HG03457 (cell line): ENCODE data around the gene C13orf42.

Source experiments
- ATAC-seq: cut with Tn5 transposase; IDR thresholded peaks from one replicate; pipeline ENCODE4 v1.9.1; 2021; ENCODE audit warnings: moderate number of reproducible peaks; ENCODE audit not compliant: unreplicated experiment

Gene C13orf42

GRCh38 chr13:51111174-51111573, at the start of gene C13orf42:
Gene C13orf42 (minus strand): TSS chr13:51111274. CDS start chr13:51111209, 65 bp downstream.
- no peak for ATAC-seq

- no peak for ATAC-seq
Measured at GRCh38 chr13:51158880-51159518, 47.9 kb upstream of the C13orf42 start.

- ATAC-seq: no peak
Measured at GRCh38 chr13:51158365-51158764, 47.3 kb upstream of the C13orf42 start.

GRCh38 chr13:51156648-51157047, 45.6 kb upstream of the C13orf42 start:
- no peak for ATAC-seq

GRCh38 chr13:51155776-51156515, 44.9 kb upstream of the C13orf42 start:
- no peak for ATAC-seq

- no peak for ATAC-seq
Measured at GRCh38 chr13:51155161-51155560, 44.1 kb upstream of the C13orf42 start.

- no peak for ATAC-seq
Measured at GRCh38 chr13:51154029-51154555, 43.0 kb upstream of the C13orf42 start.

GRCh38 chr13:51153527-51153926, 42.5 kb upstream of the C13orf42 start:
- ATAC-seq: no peak

- ATAC-seq: no peak
Measured at GRCh38 chr13:51152701-51153100, 41.6 kb upstream of the C13orf42 start.

GRCh38 chr13:51151463-51151862, 40.4 kb upstream of the C13orf42 start:
- no peak for ATAC-seq

GRCh38 chr13:51148952-51149573, 38.0 kb upstream of the C13orf42 start:
- ATAC-seq: no peak

- ATAC-seq: no peak
Measured at GRCh38 chr13:51148223-51148951, 37.3 kb upstream of the C13orf42 start.

- no peak for ATAC-seq
Measured at GRCh38 chr13:51147732-51148131, 36.7 kb upstream of the C13orf42 start.

- no peak for ATAC-seq
Measured at GRCh38 chr13:51146667-51147066, 35.6 kb upstream of the C13orf42 start.

- no peak for ATAC-seq
Measured at GRCh38 chr13:51137250-51137649, 26.2 kb upstream of the C13orf42 start.

- ATAC-seq: no peak
Measured at GRCh38 chr13:51136276-51136980, 25.4 kb upstream of the C13orf42 start.

- no peak for ATAC-seq
Measured at GRCh38 chr13:51134763-51135365, 23.8 kb upstream of the C13orf42 start.

- ATAC-seq: no peak
Measured at GRCh38 chr13:51130348-51130747, 19.3 kb upstream of the C13orf42 start.

GRCh38 chr13:51125495-51126226, 14.6 kb upstream of the C13orf42 start:
- ATAC-seq: no peak
